HEK293T (cell line): ENCODE data around the gene FTO.

Experiments
- FOXK2 ChIP-seq: fragments of 450-650 bp; IDR thresholded peaks from 2 replicates; pipeline ENCODE4 v1.6.1; 2016; ENCODE audit warnings: mild to moderate bottlenecking
- L3MBTL2 ChIP-seq: fragments of 450-650 bp; conservative IDR thresholded peaks from 2 replicates; pipeline ENCODE4 v1.6.1; 2016; ENCODE audit warnings: mild to moderate bottlenecking
- SP1 ChIP-seq: fragments of 450-650 bp; IDR thresholded peaks from 2 replicates; pipeline ENCODE4 v1.6.1; 2017

DNA sequence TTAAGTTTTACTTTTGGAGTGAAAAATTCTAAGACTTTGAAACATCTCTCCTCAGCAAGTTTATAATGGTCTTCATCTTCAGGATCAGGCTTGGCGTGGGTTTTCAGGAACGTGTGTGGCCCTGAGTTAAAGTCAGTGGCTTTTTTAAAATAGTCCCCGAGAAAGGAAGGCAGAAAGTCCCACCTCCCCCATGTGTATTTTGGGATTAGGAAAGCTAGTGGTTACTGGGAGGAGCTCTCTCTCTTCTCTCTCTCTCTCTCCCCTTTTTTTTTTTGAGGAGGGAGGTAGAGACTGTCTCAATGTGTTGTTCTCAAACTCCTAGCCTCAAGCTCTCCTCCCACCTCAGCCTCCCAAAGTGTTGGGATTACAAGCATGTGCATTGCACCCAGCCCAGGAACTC is 369.4 kb downstream of the FTO start:
- TF ChIP-seq SP1 (no peak), FOXK2 (no peak), L3MBTL2 (no peak)
